ENCODE measurements around the gene SMIM33. TPM values are rescaled to one million over a fixed set of nuclear protein-coding genes. Genes with fewer than 3 reads are reported as not detected.
A peak's percentile ranks its signal among the peaks of the same experiment; 100 is the strongest.

The SMIM33 gene
- total RNA-seq, 6 experiments from 2014 or later: not detected

GRCh38 chr5:139453683-139454567 is 16.9 kb upstream of the SMIM33 start:
- Histone ChIP-seq H3K27me3 (no peaks in the 10 kb centered on the region), H3K9me3 (no peaks in the 10 kb centered on the region), H3K4me1 (no peaks in the 10 kb centered on the region), H3K27ac (no peak overlapping the region), H3K4me3 (no peak overlapping the region), H3K36me3 (no peaks in the 10 kb centered on the region)
- DNase-seq: peak in 1 of 3 donors; percentile 6
- peak in 1 of 4 donors; percentile 12 for ATAC-seq
- TF ChIP-seq CTCF (IDR thresholded peaks at IDR 0.05) (no peak), POLR2A (IDR thresholded peaks at IDR 0.05) (no peak)
- intact Hi-C loops (cut with DNase I): no loop called here
- 91% methylated on average over 3 of the region's 3 CpGs for WGBS (ENCODE audit: insufficient coverage, low coverage, low lambda C conversion rate, missing lambda C conversion rate)

- no peak overlapping the region for H3K27ac ChIP-seq
- intact Hi-C loops (cut with DNase I): no loop called here
- H3K27me3 ChIP-seq: no peaks in the 10 kb centered on the region
- TF ChIP-seq POLR2A (IDR thresholded peaks at IDR 0.05) (no peak), CTCF (IDR thresholded peaks at IDR 0.05) (no peak)
- DNase-seq: peak in 1 of 3 donors; percentile 28
- no peak for ATAC-seq
- H3K4me1 ChIP-seq: no peaks in the 10 kb centered on the region
- H3K36me3 ChIP-seq: no peaks in the 10 kb centered on the region
- WGBS (ENCODE audit: insufficient coverage, low coverage, low lambda C conversion rate, missing lambda C conversion rate): 93% methylated on average over 3 of the region's 11 CpGs
- H3K9me3 ChIP-seq: no peaks in the 10 kb centered on the region
- H3K4me3 ChIP-seq: no peak overlapping the region
These were observed 16.1 kb upstream of the SMIM33 start for GRCh38 chr5:139454568-139455290.

- Histone ChIP-seq H3K4me1 (no peaks in the 10 kb centered on the region), H3K9me3 (no peaks in the 10 kb centered on the region), H3K36me3 (no peaks in the 10 kb centered on the region), H3K27ac (no peak overlapping the region), H3K4me3 (no peak overlapping the region), H3K27me3 (no peaks in the 10 kb centered on the region)
- DNase-seq (peak in 1 of 3 donors; percentile 34), ATAC-seq (no peak)
- TF ChIP-seq CTCF (IDR thresholded peaks at IDR 0.05) (no peak), POLR2A (IDR thresholded peaks at IDR 0.05) (no peak)
- WGBS (ENCODE audit: insufficient coverage, low coverage, low lambda C conversion rate, missing lambda C conversion rate): 66% methylated on average over 2 of the region's 12 CpGs
- intact Hi-C loops (cut with DNase I): no loop called here
These were observed 14.0 kb upstream of the SMIM33 start for GRCh38 chr5:139456776-139457175.

- Histone ChIP-seq H3K4me1 (no peaks in the 10 kb centered on the region), H3K4me3 (no peak overlapping the region), H3K27ac (no peak overlapping the region), H3K9me3 (no peaks in the 10 kb centered on the region), H3K27me3 (no peaks in the 10 kb centered on the region), H3K36me3 (no peaks in the 10 kb centered on the region)
- no peak for TF ChIP-seq CTCF (IDR thresholded peaks at IDR 0.05)
- TF ChIP-seq POLR2A (IDR thresholded peaks at IDR 0.05): no peak
- WGBS (ENCODE audit: insufficient coverage, low coverage, low lambda C conversion rate, missing lambda C conversion rate): 80% methylated on average over 5 of the region's 5 CpGs
- intact Hi-C loops (cut with DNase I): no loop called here
- no peak for ATAC-seq
- DNase-seq: peak in 1 of 3 donors; percentile 13
These were observed 13.6 kb upstream of the SMIM33 start for GRCh38 chr5:139457241-139457640.

Data from right lobe of liver (tissue), 6 donors.